B cell (primary cell): ENCODE data around the gene ZNF528.

Source experiments
- CTCF ChIP-seq: fragments of 200-600 bp; IDR thresholded peaks from one replicate; pipeline ENCODE4 v1.8.0; 2022; ENCODE audit warnings: antibody characterized with exemption, mild to moderate bottlenecking
- EZH2 ChIP-seq: IDR thresholded peaks from 2 replicates; pipeline ENCODE4 v1.6.1; 2012; ENCODE audit warnings: borderline replicate concordance, low read depth, mild to moderate bottlenecking, moderate library complexity, low read length; ENCODE audit not compliant: insufficient read depth, poor library complexity, severe bottlenecking

GRCh38 chr19:52366414-52366824 lies 31.2 kb upstream of the ZNF528 start:
- TF ChIP-seq CTCF (no peak), EZH2 (no peak)
